GM13977 (cell line): ENCODE data around the gene FLOT2.
A peak's percentile ranks its signal among the peaks of the same experiment; 100 is the strongest.
"Not testable (repeated sequence)": the region's sequence is repeated elsewhere in the genome, so short reads cannot be mapped to it uniquely, and the experiment has no call there.

Experiments used
- DNase-seq: peaks from one replicate; pipeline ENCODE4 v3.0.0; 2012; ENCODE audit warnings: low spot score
- in situ Hi-C: fragments of 300-500 bp; cut with MboI; formaldehyde crosslinking; loops from one replicate; pipeline ENCODE4 v1.12.0; 2022; ENCODE audit warnings: low sequenced_read_pairs, low pct_unique_long_range_greater_than_20kb, mixed read lengths, inconsistent platforms; ENCODE audit not compliant: unreplicated experiment
- TF ChIP-seq, protein P1 (sequence below): IDR thresholded peaks from 2 replicates; pipeline ENCODE4 v1.5.1; 2012; ENCODE audit warnings: mild to moderate bottlenecking, control low read depth; ENCODE audit not compliant: insufficient read depth; ENCODE audit errors: extremely low read depth, missing control alignments

FLOT2 gene

DNA sequence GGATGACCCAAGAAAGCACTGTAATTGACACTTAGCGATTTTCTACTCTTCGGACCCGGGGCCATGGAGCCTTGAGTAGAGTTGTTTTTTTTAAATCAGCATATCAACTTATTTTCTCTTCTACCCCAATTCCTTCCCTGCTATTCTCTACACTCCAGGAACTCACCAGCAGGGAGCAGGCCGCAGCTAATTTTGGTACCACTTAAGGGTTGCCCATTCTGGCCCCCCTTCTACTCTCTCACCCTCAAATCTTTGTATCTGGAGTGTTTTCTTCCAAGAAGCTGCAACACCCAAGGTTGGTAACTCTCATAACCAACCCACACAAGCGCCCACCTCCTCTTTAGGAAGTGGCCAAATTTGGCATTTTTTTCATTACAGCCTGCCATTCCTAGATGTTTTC is 48.3 kb downstream of the FLOT2 start:
- in situ Hi-C loops: no loop called here
- TF ChIP-seq, protein P1, sequence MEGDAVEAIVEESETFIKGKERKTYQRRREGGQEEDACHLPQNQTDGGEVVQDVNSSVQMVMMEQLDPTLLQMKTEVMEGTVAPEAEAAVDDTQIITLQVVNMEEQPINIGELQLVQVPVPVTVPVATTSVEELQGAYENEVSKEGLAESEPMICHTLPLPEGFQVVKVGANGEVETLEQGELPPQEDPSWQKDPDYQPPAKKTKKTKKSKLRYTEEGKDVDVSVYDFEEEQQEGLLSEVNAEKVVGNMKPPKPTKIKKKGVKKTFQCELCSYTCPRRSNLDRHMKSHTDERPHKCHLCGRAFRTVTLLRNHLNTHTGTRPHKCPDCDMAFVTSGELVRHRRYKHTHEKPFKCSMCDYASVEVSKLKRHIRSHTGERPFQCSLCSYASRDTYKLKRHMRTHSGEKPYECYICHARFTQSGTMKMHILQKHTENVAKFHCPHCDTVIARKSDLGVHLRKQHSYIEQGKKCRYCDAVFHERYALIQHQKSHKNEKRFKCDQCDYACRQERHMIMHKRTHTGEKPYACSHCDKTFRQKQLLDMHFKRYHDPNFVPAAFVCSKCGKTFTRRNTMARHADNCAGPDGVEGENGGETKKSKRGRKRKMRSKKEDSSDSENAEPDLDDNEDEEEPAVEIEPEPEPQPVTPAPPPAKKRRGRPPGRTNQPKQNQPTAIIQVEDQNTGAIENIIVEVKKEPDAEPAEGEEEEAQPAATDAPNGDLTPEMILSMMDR: peak; percentile 21
- DNase-seq: no peak

DNA sequence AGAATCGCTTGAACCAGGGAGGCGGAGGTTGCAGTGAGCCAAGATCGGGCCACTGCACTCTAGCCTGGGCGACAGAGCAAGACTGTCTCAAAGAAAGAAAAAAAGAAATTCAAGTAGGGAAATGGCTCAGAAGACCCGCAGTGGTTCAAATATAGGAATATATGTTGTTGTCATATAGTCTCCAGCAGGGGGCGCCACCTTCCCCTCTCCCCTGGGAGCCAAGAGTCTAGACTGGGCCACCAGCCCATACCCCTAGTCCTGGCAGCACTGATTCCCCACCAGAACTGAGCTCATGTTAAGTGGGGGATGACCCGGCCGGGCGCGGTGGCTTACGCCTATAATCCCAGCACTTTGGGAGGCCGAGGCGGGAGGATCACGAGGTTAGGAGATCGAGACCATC is 48.9 kb downstream of the FLOT2 start:
- TF ChIP-seq, protein P1: peak; percentile 61
- in situ Hi-C loops: not testable (repeated sequence)
- DNase-seq: peak; percentile 63

DNA sequence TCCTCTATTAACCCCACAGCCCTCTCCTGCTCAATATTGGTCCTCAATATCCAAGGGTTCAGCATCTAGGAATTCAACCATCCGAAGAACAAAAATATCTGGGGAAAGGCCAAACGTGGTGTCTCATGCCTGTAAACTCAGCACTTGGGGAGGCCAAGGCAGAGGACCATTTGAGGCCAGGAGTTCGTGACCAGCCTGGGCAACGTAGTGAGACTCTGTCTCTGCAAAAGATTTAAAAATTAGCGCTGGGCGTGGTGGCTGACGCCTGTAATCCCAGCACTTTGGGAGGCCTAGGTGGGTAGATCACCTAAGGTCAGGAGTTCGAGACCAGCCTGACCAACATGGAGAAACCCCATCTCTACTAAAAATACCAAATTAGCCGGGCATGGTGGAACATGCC is 50.8 kb downstream of the FLOT2 start:
- DNase-seq, in situ Hi-C loops: not testable (repeated sequence)

DNA sequence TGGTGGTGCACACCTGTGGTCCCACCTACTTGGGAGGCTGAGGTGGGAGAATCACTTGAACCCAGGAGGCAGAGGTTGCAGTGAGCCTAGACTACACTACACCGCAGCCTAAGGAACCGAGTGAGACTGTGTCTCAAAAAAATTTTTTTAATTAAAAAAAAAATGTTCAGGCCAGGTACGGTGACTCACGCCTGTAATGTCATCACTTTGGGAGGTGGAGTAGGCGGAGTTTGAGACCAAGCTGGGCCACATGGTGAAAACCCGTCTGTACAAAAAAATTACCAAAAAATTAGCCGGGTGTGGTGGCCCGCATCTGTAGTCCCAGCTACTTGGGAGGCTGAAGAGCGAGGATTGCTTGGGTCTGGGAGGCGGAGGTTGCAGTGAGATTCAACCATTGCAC is 51.3 kb downstream of the FLOT2 start:
- TF ChIP-seq, protein P1: no peak
- DNase-seq: no peak
- in situ Hi-C loops: no loop called here

DNA sequence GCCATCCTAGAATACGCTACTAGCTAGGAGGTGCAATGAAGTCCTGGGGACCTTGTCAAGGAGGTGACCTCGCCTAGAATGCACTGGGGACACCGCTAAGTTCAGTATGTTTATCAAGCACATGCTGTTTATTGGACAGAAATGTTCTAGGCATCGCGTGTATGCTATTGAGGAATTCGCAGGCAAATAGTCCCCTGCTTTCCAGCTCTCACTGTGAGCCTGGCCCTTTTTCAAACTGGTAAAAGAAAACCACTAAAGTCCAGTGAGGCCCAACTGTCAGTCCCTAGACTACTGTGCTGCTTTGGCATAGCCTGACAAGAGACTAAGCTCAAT is 53.8 kb downstream of the FLOT2 start:
- TF ChIP-seq, protein P1: no peak
- in situ Hi-C loops: no loop called here
- no peak for DNase-seq

DNA sequence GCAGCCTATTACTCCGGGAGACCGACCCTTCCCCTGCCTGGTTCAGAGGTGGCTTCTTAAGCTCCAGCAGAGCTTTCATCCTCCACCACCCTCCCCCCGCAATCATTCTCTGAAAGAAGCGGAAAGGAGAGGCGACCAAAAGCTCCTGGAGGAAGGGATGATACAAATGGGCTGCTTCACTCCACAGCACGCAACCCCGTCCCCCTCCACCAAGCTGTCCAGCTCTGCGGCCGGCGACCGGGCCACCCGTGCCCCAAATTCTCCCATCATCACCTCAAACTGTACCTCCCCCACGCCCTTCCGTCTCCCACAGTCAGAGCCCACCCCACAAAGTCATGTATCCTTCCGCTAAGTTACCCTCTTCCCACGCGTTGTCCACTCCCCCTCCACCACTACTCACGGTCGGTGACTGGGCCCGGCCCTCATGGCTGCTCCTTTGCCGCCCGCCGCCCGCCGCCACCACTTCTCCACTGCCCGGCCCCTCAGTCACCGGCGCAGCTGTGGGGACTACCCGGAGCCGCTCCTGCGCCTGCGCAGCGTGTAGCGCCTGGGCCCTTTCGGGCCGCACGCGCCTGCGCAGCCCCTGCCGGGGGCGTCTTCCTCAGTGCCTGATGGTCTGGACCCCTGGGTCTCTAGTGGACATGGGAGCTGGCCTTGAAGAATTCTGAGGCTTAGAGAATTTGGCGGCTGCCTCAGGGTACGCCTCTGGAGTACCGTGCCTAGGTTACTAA is 55.1 kb downstream of the FLOT2 start, which contains the start of gene FAM222B:
TSS of gene FAM222B (minus strand) at position 509 of the 731 bp plus-strand sequence. CDS start 76,123 bp downstream, outside the sequence.
- TF ChIP-seq, protein P1: no peak
- DNase-seq: peak; percentile 98
- in situ Hi-C loops: no loop called here

DNA sequence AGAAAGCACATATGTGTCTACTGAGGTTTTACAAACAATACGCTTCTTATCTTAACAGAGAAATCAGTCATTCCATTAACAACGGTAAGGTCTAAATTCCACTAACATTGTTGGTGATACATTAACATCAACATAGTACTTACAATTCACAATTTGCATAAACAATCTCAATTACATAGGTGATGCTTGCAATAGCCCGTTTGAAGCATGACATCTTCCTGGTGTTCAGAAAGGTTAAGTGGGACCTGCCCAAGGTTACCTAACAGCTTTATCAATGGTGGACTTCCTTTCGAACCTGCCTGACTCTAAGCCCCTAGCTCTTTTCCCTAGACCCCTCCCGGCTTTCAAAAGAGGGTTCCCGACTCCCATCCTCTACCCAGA is 55.6 kb downstream of the FLOT2 start:
- in situ Hi-C loops: no loop called here
- DNase-seq: peak; percentile 44

More for the DNA sequence above, 55.6 kb downstream of the FLOT2 start:
- TF ChIP-seq, protein P1: no peak
